ENCODE results near the gene SLC17A7. TPM values are rescaled to one million over a fixed set of nuclear protein-coding genes. Genes with fewer than 3 reads are reported as not detected.

Gene SLC17A7
- total RNA-seq, 2 experiments from 2014 or later = 0.30 to 0.43 TPM

- POLR2A ChIA-PET = interaction anchor here (1.4 to 4.4 kb wide), 3 partner anchors 12 to 52 kb away, joined by 4 to 18 read pairs (median 6); no protein-coding TSS in a partner anchor
- Mint-ChIP-seq H3K36me3 (ENCODE audit: low read depth) (no peaks in the 10 kb centered on the region), H3K4me3 (peak overlapping the region; percentile 41), H3K4me1 (peaks cover 34% of the 10 kb centered on the region), H3K9me3 (no peaks in the 10 kb centered on the region), H3K27me3 (peaks cover 87% of the 10 kb centered on the region), H3K27ac (no peak overlapping the region)
- CTCF ChIA-PET = interaction anchor here (1.2 to 1.8 kb wide), 2 partner anchors 9 to 29 kb away, joined by 6 to 11 read pairs; no protein-coding TSS in a partner anchor
- peak; percentile 62 for DNase-seq
These were observed 20.1 kb downstream of the SLC17A7 start for GRCh38 chr19:49421039-49421877.

- H3K36me3 Mint-ChIP-seq (ENCODE audit: low read depth) = no peaks in the 10 kb centered on the region
- H3K4me1 Mint-ChIP-seq = peaks cover 34% of the 10 kb centered on the region
- ChIA-PET POLR2A (interaction anchor here (1.1 to 4.4 kb wide), 2 partner anchors 11 to 68 kb away, joined by 3 to 18 read pairs; partner anchors contain the start of gene RPL13A), CTCF (no interaction called here)
- H3K9me3 Mint-ChIP-seq = no peaks in the 10 kb centered on the region
- no peak overlapping the region for H3K27ac Mint-ChIP-seq
- no peak overlapping the region for H3K4me3 Mint-ChIP-seq
- DNase-seq = no peak
- peaks cover 80% of the 10 kb centered on the region for H3K27me3 Mint-ChIP-seq
These were observed 21.1 kb downstream of the SLC17A7 start for GRCh38 chr19:49420227-49420626.

DNA sequence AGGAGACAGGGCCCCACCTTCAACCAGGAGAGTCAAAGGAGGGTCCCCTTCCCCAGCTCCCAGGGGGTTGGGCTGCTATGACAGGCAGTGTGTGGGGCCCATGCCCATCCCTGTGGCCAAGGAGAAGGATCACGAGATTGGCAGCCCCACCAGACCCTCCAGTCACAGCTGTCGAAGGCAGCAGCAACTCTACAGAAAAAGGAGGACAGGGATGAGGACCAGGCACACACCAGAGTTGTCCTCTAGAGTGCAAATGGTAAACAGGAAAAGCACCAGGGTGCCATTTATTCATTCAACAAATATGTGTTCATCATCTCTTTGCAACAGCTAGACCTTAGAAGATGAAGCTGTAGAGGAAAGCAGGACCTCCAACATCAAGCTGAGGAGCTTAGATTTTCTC, 22.2 kb downstream of the SLC17A7 start:
- Mint-ChIP-seq H3K27me3 (peaks cover 72% of the 10 kb centered on the region), H3K27ac (no peak overlapping the region), H3K4me1 (peaks cover 32% of the 10 kb centered on the region), H3K36me3 (ENCODE audit: low read depth) (no peaks in the 10 kb centered on the region), H3K4me3 (no peak overlapping the region), H3K9me3 (no peaks in the 10 kb centered on the region)
- POLR2A ChIA-PET = interaction anchor here (1.1 to 4.4 kb wide), 2 partner anchors 10 to 69 kb away, joined by 3 to 18 read pairs; partner anchors contain the start of gene RPL13A
- CTCF ChIA-PET = interaction anchor here (0.9 to 1.6 kb wide), 2 partner anchors 8 to 27 kb away, joined by 4 to 6 read pairs; no protein-coding TSS in a partner anchor
- no peak for DNase-seq

DNA sequence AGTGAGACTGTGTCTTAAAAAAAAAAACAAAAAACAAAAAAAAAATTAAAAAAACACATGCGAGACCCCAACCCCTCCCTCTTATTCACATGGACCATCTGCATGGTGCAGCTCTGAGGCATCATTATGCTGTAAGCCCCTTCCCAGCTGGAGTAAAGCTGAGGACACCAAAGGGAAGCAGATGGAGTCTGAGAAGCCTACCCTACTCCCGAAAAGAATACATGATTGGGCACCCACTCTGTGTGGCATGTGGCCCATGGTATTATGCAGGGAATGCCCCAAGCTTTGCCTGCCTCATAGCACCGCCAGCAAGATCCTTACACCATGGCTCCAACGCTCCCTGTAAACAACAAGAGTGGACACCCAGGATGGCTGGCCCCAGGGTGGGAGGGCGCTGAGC, 22.8 kb downstream of the SLC17A7 start:
- Mint-ChIP-seq H3K27me3 (peaks cover 65% of the 10 kb centered on the region), H3K4me1 (peaks cover 26% of the 10 kb centered on the region), H3K4me3 (no peak overlapping the region), H3K9me3 (no peaks in the 10 kb centered on the region), H3K36me3 (ENCODE audit: low read depth) (no peaks in the 10 kb centered on the region), H3K27ac (no peak overlapping the region)
- DNase-seq = no peak
- POLR2A ChIA-PET = interaction anchor here (4.4 kb wide), 1 partner anchor 10 kb away, joined by 18 read pairs; no protein-coding TSS in a partner anchor
- CTCF ChIA-PET = interaction anchor here (0.5 to 1.6 kb wide), 3 partner anchors 7 to 27 kb away, joined by 3 to 6 read pairs (median 4); no protein-coding TSS in a partner anchor

DNA sequence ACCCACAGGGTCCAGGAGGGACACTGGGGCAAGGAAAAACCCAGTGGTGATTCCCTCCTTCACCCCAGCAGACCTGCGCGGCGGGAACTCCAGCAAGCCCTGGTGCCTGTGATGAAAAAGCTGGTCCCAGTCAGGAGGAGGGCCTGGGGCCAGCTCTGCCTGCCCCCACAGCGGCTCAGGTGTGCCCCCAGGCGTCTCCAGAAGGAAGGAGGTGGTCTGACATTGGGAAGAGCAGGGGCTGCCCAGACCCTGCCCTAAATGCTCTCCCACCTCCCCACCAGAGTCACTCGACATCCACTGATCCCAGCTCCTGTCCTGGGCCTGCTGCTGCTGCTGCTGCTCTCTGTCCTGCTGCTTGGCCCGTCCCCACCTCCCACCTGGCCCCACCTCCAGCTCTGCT, 24.2 kb downstream of the SLC17A7 start:
- CTCF ChIA-PET = no interaction called here

GRCh38 chr19:49415810-49416200, 25.5 kb downstream of the SLC17A7 start:
- CTCF ChIA-PET = no interaction called here
- H3K4me3 Mint-ChIP-seq = no peak overlapping the region

More for the DNA sequence above, 24.2 kb downstream of the SLC17A7 start:
- no peak for DNase-seq
- POLR2A ChIA-PET = interaction anchor here (0.6 to 4.4 kb wide), 4 partner anchors 8 to 53 kb away, joined by 3 to 18 read pairs (median 4); no protein-coding TSS in a partner anchor
- Mint-ChIP-seq H3K36me3 (ENCODE audit: low read depth) (no peaks in the 10 kb centered on the region), H3K27ac (no peak overlapping the region), H3K27me3 (peaks cover 55% of the 10 kb centered on the region), H3K9me3 (no peaks in the 10 kb centered on the region), H3K4me3 (no peak overlapping the region), H3K4me1 (peaks cover 21% of the 10 kb centered on the region)

GRCh38 chr19:49415102-49415809, 26.1 kb downstream of the SLC17A7 start:
- Mint-ChIP-seq H3K4me3 (no peak overlapping the region), H3K27me3 (peaks cover 37% of the 10 kb centered on the region), H3K9me3 (no peaks in the 10 kb centered on the region), H3K4me1 (peaks cover 23% of the 10 kb centered on the region), H3K27ac (no peak overlapping the region), H3K36me3 (ENCODE audit: low read depth) (no peaks in the 10 kb centered on the region)
- ChIA-PET CTCF (interaction anchor here (0.6 kb wide), 1 partner anchor 28 kb away, joined by 3 read pairs; no protein-coding TSS in a partner anchor), POLR2A (no interaction called here)
- DNase-seq = no peak

More at GRCh38 chr19:49415810-49416200, 25.5 kb downstream of the SLC17A7 start:
- Mint-ChIP-seq H3K4me1 (peaks cover 23% of the 10 kb centered on the region), H3K27ac (no peak overlapping the region), H3K27me3 (peaks cover 42% of the 10 kb centered on the region), H3K36me3 (ENCODE audit: low read depth) (no peaks in the 10 kb centered on the region), H3K9me3 (no peaks in the 10 kb centered on the region)
- no peak for DNase-seq
- POLR2A ChIA-PET = no interaction called here

- DNase-seq = no peak
- Mint-ChIP-seq H3K4me1 (peaks cover 31% of the 10 kb centered on the region), H3K27me3 (peaks cover 27% of the 10 kb centered on the region), H3K36me3 (ENCODE audit: low read depth) (no peaks in the 10 kb centered on the region), H3K9me3 (no peaks in the 10 kb centered on the region), H3K27ac (no peak overlapping the region), H3K4me3 (no peak overlapping the region)
- CTCF ChIA-PET = no interaction called here
- POLR2A ChIA-PET = interaction anchor here (1.4 kb wide), 1 partner anchor 22 kb away, joined by 4 read pairs; no protein-coding TSS in a partner anchor
These were observed 27.1 kb downstream of the SLC17A7 start for GRCh38 chr19:49414256-49414655.

- ChIA-PET CTCF (no interaction called here), POLR2A (interaction anchor here (1.4 kb wide), 1 partner anchor 22 kb away, joined by 4 read pairs; no protein-coding TSS in a partner anchor)
- H3K27me3 Mint-ChIP-seq = peaks cover 18% of the 10 kb centered on the region
- H3K9me3 Mint-ChIP-seq = no peaks in the 10 kb centered on the region
- H3K27ac Mint-ChIP-seq = no peak overlapping the region
- peaks cover 41% of the 10 kb centered on the region for H3K4me1 Mint-ChIP-seq
- no peak for DNase-seq
- no peaks in the 10 kb centered on the region for H3K36me3 Mint-ChIP-seq (ENCODE audit: low read depth)
- no peak overlapping the region for H3K4me3 Mint-ChIP-seq
These were observed 28.0 kb downstream of the SLC17A7 start for GRCh38 chr19:49413348-49413747.

DNA sequence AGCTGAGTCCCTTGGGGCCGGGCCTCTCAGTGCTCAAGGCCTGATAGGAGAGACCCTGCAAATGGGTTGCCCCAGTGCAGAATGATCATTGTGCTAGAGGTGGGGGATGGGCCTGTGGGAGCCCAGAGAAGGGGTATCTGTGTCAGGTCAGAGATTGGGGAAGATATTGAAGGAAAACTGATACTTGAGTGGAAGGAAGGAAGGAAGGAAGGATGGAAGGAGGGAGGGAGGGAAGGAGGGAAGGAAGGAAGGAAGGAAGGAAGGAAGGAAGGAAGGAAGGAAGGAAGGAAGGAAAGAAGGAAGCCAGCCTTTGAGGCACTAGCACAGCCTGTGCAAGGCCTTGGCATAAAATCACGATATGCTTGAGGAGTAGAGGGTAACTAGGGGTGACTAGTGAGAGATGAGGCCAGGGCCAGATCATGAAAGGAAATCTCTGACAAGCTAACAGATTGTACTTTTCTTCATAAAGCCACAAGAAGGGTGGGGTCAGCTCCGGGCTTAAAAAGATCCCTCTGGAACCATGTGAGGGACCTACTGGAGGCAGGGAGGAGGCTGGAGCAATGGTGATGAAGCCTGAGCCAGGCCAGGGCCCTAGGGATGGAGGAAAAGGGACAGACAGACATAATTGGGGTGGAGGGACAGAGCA, 29.5 kb downstream of the SLC17A7 start:
- DNase-seq = no peak
- no peaks in the 10 kb centered on the region for H3K9me3 Mint-ChIP-seq
- peaks cover 53% of the 10 kb centered on the region for H3K4me1 Mint-ChIP-seq
- POLR2A ChIA-PET = interaction anchor here (1.0 to 1.3 kb wide), 2 partner anchors 20 to 59 kb away, joined by 3 to 4 read pairs; no protein-coding TSS in a partner anchor
- H3K36me3 Mint-ChIP-seq (ENCODE audit: low read depth) = no peaks in the 10 kb centered on the region
- CTCF ChIA-PET = interaction anchor here (1.2 to 4.8 kb wide), 6 partner anchors 7 to 57 kb away, joined by 3 to 24 read pairs (median 4); no protein-coding TSS in a partner anchor
- peak overlapping the region; percentile 29 for H3K27ac Mint-ChIP-seq
- peaks cover 7% of the 10 kb centered on the region for H3K27me3 Mint-ChIP-seq
- H3K4me3 Mint-ChIP-seq = no peak overlapping the region

DNA sequence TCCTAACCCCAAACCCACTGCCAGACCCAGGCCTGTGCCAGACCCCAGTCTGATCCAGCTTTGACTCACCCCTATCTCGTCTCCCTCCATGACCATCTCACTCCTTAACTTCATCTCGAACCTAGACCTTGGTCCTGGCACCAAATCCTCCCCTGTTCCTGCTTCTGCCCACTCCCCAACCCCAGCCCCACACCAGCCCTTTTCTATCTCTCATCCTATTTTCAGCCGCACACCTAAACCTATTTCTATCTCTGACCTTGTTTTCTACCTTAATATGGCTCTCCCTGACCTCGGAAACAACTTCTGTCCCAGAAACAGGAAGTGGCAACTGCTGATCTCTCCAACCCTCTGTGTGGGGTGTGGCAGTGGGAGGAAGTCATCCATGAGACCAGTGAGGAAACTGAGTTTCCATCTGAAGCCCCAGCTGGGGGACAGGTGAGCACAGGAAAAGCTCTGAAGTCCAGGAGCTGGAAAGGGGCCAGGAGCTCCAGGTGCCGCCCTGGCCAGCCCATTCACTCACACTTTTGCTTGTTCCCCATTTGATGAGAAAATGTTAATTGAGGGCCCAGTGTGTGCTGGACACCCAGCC, 31.8 kb downstream of the SLC17A7 start:
- peak overlapping the region; percentile 91 for H3K27ac Mint-ChIP-seq
- H3K36me3 Mint-ChIP-seq (ENCODE audit: low read depth) = no peaks in the 10 kb centered on the region
- no peaks in the 10 kb centered on the region for H3K27me3 Mint-ChIP-seq
- DNase-seq = peak; percentile 58
- ChIA-PET CTCF (interaction anchor here (0.7 to 4.8 kb wide), 7 partner anchors 18 to 108 kb away, joined by 3 to 24 read pairs (median 5); partner anchors contain the start of gene FLT3LG), POLR2A (interaction anchor here (0.6 to 2.5 kb wide), 13 partner anchors 9 to 184 kb away, joined by 3 to 18 read pairs (median 4); partner anchors contain the start of genes ALDH16A1, GFY, PIH1D1 and RPS11)
- H3K9me3 Mint-ChIP-seq = no peaks in the 10 kb centered on the region
- peak overlapping the region; percentile 66 for H3K4me3 Mint-ChIP-seq
- peaks cover 55% of the 10 kb centered on the region for H3K4me1 Mint-ChIP-seq

Data from activated CD4-positive, alpha-beta memory T cell treated with anti-CD3 and anti-CD28 coated beads, Interleukin-2, amount 10 ng/mL, durations not matched to agents 7 days and 5 days (primary cell).